SK-N-SH treated with all-trans-retinoic acid at 6 μM for 48 hours (cell line): Measurements from ENCODE around the gene STING1.

ENCODE experiments used
- GLIS3 ChIP-seq: fragments of 250-450 bp; sonication (Bioruptor Pico); IDR thresholded peaks from 2 replicates; pipeline ENCODE4 v1.5.0; 2020; ENCODE audit warnings: mild to moderate bottlenecking, moderate library complexity
- ISL1 ChIP-seq: fragments of 250-450 bp; sonication (Bioruptor Pico); IDR thresholded peaks from 2 replicates; pipeline ENCODE4 v2.1.2; 2022; ENCODE audit warnings: mild to moderate bottlenecking, moderate library complexity
- TCF4 ChIP-seq: fragments of 250-450 bp; sonication (Bioruptor Pico); IDR thresholded peaks from 2 replicates; pipeline ENCODE4 v1.8.0; 2021; ENCODE audit warnings: mild to moderate bottlenecking, moderate library complexity, borderline replicate concordance
- TOX ChIP-seq: fragments of 250-450 bp; sonication (Bioruptor Pico); IDR thresholded peaks from 2 replicates; pipeline ENCODE4 v1.8.0; 2021; ENCODE audit warnings: mild to moderate bottlenecking, moderate library complexity, borderline replicate concordance
- ZFP3 ChIP-seq: fragments of 250-450 bp; sonication (Bioruptor Pico); IDR thresholded peaks from 2 replicates; pipeline ENCODE4 v1.5.0; 2020; ENCODE audit warnings: mild to moderate bottlenecking, moderate library complexity
- ZFP30 ChIP-seq: fragments of 450-650 bp; formaldehyde crosslinking; IDR thresholded peaks from 2 replicates; pipeline ENCODE4 v1.5.0; 2022; ENCODE audit warnings: mild to moderate bottlenecking, moderate library complexity
- TF ChIP-seq, protein P1 (sequence below): fragments of 250-450 bp; sonication (Bioruptor Pico); IDR thresholded peaks from 2 replicates; pipeline ENCODE4 v1.5.1; 2021; ENCODE audit warnings: mild to moderate bottlenecking, moderate library complexity

DNA sequence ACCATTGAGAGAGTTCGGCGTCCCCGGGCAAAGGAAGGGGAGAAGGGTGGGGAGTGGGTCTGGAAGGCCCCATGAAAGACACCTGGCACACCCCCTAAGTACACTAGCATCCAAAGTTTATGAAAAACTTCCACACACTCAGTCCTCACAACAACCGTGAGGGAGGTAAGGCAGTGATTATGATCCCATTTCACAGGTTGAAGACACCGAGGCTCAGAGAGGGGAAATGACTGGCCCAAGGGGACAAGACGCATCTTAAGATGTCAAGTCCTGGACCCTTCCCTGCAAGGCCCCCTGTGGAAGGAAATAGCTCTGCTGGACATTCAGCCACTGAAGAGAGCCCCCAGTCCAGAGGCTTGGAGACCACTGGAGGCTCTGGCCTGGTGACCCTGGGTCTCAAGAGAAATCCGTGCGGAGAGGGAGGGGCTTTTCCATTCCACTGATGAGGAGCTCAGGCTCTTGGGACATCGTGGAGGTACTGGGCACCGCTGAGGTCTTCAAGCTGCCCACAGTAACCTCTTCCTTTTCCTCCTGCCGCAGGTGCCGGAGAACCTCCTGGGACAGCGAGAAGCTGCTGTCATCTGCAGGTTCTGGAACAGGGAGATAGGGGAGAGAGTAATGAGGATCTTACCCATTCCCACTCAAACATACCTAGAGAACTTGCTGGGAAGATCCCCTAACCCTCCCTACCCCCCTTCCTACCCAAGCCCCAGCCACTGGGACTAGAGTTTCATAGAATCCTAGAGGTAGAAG is 6.5 kb downstream of the STING1 start:
- TF ChIP-seq TCF4, result no peak
- TF ChIP-seq, protein P1, sequence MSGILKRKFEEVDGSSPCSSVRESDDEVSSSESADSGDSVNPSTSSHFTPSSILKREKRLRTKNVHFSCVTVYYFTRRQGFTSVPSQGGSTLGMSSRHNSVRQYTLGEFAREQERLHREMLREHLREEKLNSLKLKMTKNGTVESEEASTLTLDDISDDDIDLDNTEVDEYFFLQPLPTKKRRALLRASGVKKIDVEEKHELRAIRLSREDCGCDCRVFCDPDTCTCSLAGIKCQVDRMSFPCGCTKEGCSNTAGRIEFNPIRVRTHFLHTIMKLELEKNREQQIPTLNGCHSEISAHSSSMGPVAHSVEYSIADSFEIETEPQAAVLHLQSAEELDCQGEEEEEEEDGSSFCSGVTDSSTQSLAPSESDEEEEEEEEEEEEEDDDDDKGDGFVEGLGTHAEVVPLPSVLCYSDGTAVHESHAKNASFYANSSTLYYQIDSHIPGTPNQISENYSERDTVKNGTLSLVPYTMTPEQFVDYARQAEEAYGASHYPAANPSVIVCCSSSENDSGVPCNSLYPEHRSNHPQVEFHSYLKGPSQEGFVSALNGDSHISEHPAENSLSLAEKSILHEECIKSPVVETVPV (CRISPR knock-in tag), result no peak
- TF ChIP-seq ZFP30 (CRISPR knock-in tag), result no peak
- no peak for TF ChIP-seq ISL1 (CRISPR knock-in tag)
- TF ChIP-seq GLIS3 (CRISPR knock-in tag), result no peak
- TF ChIP-seq TOX (CRISPR knock-in tag), result no peak
- TF ChIP-seq ZFP3 (CRISPR knock-in tag), result no peak
